ENCODE data around the gene SEMA4C.

SEMA4C gene

DNA sequence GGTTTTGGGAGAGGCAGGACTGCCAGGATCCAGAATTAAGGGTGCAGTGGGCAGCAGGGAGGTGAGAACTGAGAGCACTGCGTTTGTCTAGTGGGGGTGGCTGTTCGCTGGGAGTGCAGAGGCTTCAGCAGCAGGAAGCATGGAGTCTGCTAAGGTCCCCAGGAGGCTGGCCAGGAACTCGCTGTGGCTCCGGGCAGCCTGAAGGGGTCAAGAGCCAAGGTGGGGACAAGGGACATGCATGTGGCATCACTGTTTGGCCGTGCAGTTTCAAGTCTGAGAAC is 43.2 kb upstream of the SEMA4C start:
- TF ChIP-seq POLR2AphosphoS5 (IDR thresholded peaks at IDR 0.05; ENCODE audit: low read depth, low read length) (no peak), TAF1 (IDR thresholded peaks at IDR 0.05; ENCODE audit: borderline replicate concordance, insufficient read depth, low read length) (no peak), SIN3A (IDR thresholded peaks at IDR 0.05; ENCODE audit: borderline replicate concordance, insufficient read depth, low read length) (no peak), FOXP2 (optimal IDR thresholded peaks at IDR 0.05; ENCODE audit: borderline replicate concordance, extremely low read depth, extremely low read length, insufficient read depth) (no peak)
- TF ChIP-seq, protein P1, sequence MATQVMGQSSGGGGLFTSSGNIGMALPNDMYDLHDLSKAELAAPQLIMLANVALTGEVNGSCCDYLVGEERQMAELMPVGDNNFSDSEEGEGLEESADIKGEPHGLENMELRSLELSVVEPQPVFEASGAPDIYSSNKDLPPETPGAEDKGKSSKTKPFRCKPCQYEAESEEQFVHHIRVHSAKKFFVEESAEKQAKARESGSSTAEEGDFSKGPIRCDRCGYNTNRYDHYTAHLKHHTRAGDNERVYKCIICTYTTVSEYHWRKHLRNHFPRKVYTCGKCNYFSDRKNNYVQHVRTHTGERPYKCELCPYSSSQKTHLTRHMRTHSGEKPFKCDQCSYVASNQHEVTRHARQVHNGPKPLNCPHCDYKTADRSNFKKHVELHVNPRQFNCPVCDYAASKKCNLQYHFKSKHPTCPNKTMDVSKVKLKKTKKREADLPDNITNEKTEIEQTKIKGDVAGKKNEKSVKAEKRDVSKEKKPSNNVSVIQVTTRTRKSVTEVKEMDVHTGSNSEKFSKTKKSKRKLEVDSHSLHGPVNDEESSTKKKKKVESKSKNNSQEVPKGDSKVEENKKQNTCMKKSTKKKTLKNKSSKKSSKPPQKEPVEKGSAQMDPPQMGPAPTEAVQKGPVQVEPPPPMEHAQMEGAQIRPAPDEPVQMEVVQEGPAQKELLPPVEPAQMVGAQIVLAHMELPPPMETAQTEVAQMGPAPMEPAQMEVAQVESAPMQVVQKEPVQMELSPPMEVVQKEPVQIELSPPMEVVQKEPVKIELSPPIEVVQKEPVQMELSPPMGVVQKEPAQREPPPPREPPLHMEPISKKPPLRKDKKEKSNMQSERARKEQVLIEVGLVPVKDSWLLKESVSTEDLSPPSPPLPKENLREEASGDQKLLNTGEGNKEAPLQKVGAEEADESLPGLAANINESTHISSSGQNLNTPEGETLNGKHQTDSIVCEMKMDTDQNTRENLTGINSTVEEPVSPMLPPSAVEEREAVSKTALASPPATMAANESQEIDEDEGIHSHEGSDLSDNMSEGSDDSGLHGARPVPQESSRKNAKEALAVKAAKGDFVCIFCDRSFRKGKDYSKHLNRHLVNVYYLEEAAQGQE (IDR thresholded peaks at IDR 0.05; ENCODE audit: insufficient read depth in 1 of 2, low read depth in 2 of 2, low read length in 2 of 2), result no peak

DNA sequence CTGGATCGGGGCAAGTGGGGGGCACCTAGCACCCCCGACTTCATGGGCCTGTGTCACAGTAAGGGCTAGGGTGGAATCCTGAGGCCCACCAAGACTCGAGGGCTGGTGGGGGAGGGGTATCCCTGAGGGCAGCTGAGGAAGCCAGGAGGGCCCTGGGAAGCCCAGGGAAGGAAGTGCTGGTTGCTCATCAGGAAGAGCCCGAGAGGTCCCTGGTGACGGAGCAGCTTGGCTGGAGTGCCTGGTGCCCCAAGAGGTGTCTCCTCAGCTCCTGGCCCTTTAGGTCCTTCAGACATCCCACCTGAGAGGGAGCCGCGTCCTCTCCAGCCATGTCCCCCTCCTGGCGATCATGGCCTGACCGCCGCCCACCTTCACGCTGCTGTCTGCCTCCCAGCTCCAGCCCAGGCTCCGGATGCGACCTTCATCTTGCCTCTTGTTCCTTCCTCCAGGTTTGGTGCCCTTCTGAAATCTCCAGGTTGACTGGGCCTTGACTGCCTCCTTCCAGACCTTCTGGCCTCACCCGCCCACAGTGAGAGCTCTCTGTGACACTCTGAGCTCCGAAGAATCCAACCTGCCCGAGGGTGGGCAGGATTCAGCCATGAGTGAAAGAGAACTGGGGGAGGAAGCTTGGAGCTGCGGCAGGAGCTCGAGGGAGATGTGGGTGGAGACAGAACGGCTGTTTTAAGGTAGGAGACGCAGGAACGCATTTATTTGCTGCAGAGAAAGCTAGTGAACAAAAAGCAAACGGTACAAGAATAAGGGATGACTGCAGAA is 42.7 kb upstream of the SEMA4C start:
- TF ChIP-seq, protein P1 (IDR thresholded peaks at IDR 0.05; ENCODE audit: insufficient read depth in 1 of 2, low read depth in 2 of 2, low read length in 2 of 2), result no peak
- no peak for TF ChIP-seq SIN3A (IDR thresholded peaks at IDR 0.05; ENCODE audit: borderline replicate concordance, insufficient read depth, low read length)
- no peak for TF ChIP-seq POLR2AphosphoS5 (IDR thresholded peaks at IDR 0.05; ENCODE audit: low read depth, low read length)

DNA sequence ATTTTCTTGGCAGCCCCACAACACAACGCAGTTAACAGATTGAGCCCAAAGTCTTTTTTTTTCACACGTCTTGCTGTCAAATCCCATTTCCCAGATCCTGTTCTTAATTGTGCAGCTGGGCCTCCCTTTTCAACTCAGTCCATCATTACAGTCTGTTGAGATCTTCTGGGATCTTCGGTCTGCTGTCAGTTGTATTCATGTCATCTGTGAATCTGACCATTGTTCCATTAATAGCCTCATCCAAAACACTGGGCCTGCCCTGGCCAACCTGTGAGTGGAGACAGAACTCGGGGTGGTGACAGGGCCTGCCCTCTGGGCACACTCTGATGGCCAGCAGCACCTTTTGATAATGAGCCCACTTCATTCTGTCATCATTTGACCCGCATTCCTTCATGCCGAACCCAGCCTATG is 39.7 kb upstream of the SEMA4C start:
- no peak for TF ChIP-seq SIN3A (IDR thresholded peaks at IDR 0.05; ENCODE audit: borderline replicate concordance, insufficient read depth, low read length)
- TF ChIP-seq, protein P1 (IDR thresholded peaks at IDR 0.05; ENCODE audit: insufficient read depth in 1 of 2, low read depth in 2 of 2, low read length in 2 of 2), result no peak
- no peak for TF ChIP-seq FOXP2 (optimal IDR thresholded peaks at IDR 0.05; ENCODE audit: borderline replicate concordance, extremely low read depth, extremely low read length, insufficient read depth)
- TF ChIP-seq TAF1 (IDR thresholded peaks at IDR 0.05; ENCODE audit: borderline replicate concordance, insufficient read depth, low read length), result no peak
- TF ChIP-seq POLR2AphosphoS5 (IDR thresholded peaks at IDR 0.05; ENCODE audit: low read depth, low read length), result no peak

DNA sequence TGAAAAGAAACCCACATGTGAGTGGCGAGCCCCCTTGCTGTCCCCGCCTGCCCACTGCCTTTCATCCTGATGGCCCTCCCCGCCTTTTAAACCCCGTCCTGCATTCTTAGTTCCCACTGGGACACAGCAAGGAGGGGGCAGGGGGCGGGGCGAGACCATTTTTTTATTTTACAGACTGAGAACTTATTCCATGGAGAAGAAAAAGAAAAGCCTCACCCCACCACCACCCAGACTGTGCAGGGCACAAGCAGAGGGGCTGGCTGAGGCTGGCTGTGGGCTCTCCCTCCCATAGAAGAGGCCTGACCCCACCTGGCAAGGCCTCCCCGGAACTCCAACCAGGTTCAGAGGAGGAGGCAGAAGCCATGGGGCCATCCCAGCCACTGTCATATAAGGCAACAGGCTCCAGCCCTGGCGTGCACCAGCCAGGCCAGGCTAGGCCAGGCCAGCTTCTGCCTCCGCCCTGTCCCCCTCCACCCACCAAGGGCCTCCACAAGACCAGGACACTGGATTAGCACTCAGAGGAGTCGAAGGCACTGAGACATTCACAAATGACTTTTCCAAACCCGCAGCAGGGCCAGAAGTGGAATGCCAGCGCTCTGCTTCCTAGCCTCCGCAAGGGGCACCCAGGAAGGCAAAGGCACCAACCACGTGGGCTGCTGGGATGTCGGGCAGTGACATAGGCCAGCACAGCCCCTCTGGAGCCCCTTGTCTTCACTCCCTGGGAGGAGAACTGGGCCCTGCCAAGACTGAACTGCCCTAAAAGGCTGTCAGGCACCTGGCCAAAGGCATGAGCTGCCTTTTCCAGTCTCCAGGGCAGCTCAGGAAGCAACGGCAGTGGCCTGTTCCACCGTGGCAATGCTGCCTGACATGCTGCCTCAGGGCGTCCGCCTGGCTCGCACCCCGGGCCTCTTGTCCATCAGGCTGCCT is 37.5 kb upstream of the SEMA4C start:
- no peak for TF ChIP-seq POLR2AphosphoS5 (IDR thresholded peaks at IDR 0.05; ENCODE audit: low read depth, low read length)
- TF ChIP-seq, protein P1 (IDR thresholded peaks at IDR 0.05; ENCODE audit: insufficient read depth in 1 of 2, low read depth in 2 of 2, low read length in 2 of 2), result no peak
- no peak for TF ChIP-seq TAF1 (IDR thresholded peaks at IDR 0.05; ENCODE audit: borderline replicate concordance, insufficient read depth, low read length)
- TF ChIP-seq FOXP2 (optimal IDR thresholded peaks at IDR 0.05; ENCODE audit: borderline replicate concordance, extremely low read depth, extremely low read length, insufficient read depth), result no peak
- no peak for TF ChIP-seq SIN3A (IDR thresholded peaks at IDR 0.05; ENCODE audit: borderline replicate concordance, insufficient read depth, low read length)

Data from PFSK-1 (cell line).